ENCODE results near the gene KCNJ12. TPM values are rescaled to one million over a fixed set of nuclear protein-coding genes. Genes with fewer than 3 reads are reported as not detected.
A peak's percentile ranks its signal among the peaks of the same experiment; 100 is the strongest.
"Not testable (repeated sequence)": the region's sequence is repeated elsewhere in the genome, so short reads cannot be mapped to it uniquely, and the experiment has no call there.

The KCNJ12 gene
- total RNA-seq, 2 donors from 2014 or later: not detected

- not testable (repeated sequence) for H3K36me3 Mint-ChIP-seq; H3K4me1 Mint-ChIP-seq (ENCODE audit: low read depth in 2 of 2); H3K9me3 Mint-ChIP-seq; H3K4me3 Mint-ChIP-seq; ATAC-seq; H3K27me3 Mint-ChIP-seq; H3K27ac Mint-ChIP-seq
- DNase-seq (ENCODE audit: low spot score): peak; percentile 31
Measured at GRCh38 chr17:21416471-21416981, 40.4 kb downstream of the KCNJ12 start.

GRCh38 chr17:21417349-21417748 is 41.2 kb downstream of the KCNJ12 start:
- ATAC-seq; H3K4me1 Mint-ChIP-seq (ENCODE audit: low read depth in 2 of 2); H3K9me3 Mint-ChIP-seq; H3K36me3 Mint-ChIP-seq; H3K27ac Mint-ChIP-seq; H3K4me3 Mint-ChIP-seq; H3K27me3 Mint-ChIP-seq: not testable (repeated sequence)
- DNase-seq (ENCODE audit: low spot score): peak; percentile 18

- Mint-ChIP-seq H3K36me3 (no peaks in the 10 kb centered on the region), H3K27me3 (no peaks in the 10 kb centered on the region), H3K27ac (no peak overlapping the region), H3K4me3 (no peak overlapping the region), H3K4me1 (ENCODE audit: low read depth in 2 of 2) (no peaks in the 10 kb centered on the region), H3K9me3 (no peaks in the 10 kb centered on the region)
- ATAC-seq: no peak
- peak; percentile 31 for DNase-seq (ENCODE audit: low spot score)
Measured at GRCh38 chr17:21417921-21418320, 41.8 kb downstream of the KCNJ12 start.

GRCh38 chr17:21418446-21419298 is 42.5 kb downstream of the KCNJ12 start:
- Mint-ChIP-seq H3K9me3 (no peaks in the 10 kb centered on the region), H3K4me3 (no peak overlapping the region), H3K4me1 (ENCODE audit: low read depth in 2 of 2) (no peaks in the 10 kb centered on the region), H3K36me3 (no peaks in the 10 kb centered on the region), H3K27me3 (no peaks in the 10 kb centered on the region), H3K27ac (no peak overlapping the region)
- ATAC-seq (no peak), DNase-seq (ENCODE audit: low spot score) (peak; percentile 46)

- no peak for ATAC-seq
Measured at GRCh38 chr17:21419299-21420239, 43.4 kb downstream of the KCNJ12 start.

GRCh38 chr17:21420503-21421090 is 44.4 kb downstream of the KCNJ12 start:
- not testable (repeated sequence) for H3K27ac Mint-ChIP-seq; ATAC-seq; H3K9me3 Mint-ChIP-seq; H3K4me3 Mint-ChIP-seq; H3K27me3 Mint-ChIP-seq; H3K4me1 Mint-ChIP-seq (ENCODE audit: low read depth in 2 of 2); H3K36me3 Mint-ChIP-seq
- DNase-seq (ENCODE audit: low spot score): peak; percentile 49

More at GRCh38 chr17:21419299-21420239, 43.4 kb downstream of the KCNJ12 start:
- Mint-ChIP-seq H3K27ac (no peak overlapping the region), H3K9me3 (no peaks in the 10 kb centered on the region), H3K36me3 (no peaks in the 10 kb centered on the region), H3K27me3 (no peaks in the 10 kb centered on the region), H3K4me1 (ENCODE audit: low read depth in 2 of 2) (no peaks in the 10 kb centered on the region), H3K4me3 (no peak overlapping the region)
- peak; percentile 54 for DNase-seq (ENCODE audit: low spot score)

GRCh38 chr17:21421421-21422310 is 45.5 kb downstream of the KCNJ12 start:
- H3K27me3 Mint-ChIP-seq: peaks cover 0 to 11% of the 10 kb centered on the region in 2 donors
- H3K4me3 Mint-ChIP-seq; H3K4me1 Mint-ChIP-seq (ENCODE audit: low read depth in 2 of 2); ATAC-seq; H3K36me3 Mint-ChIP-seq; H3K27ac Mint-ChIP-seq; H3K9me3 Mint-ChIP-seq: not testable (repeated sequence)
- DNase-seq (ENCODE audit: low spot score): peak; percentile 59

GRCh38 chr17:21422311-21423189 is 46.4 kb downstream of the KCNJ12 start:
- ATAC-seq; H3K36me3 Mint-ChIP-seq; H3K4me3 Mint-ChIP-seq; H3K4me1 Mint-ChIP-seq (ENCODE audit: low read depth in 2 of 2); H3K9me3 Mint-ChIP-seq; H3K27ac Mint-ChIP-seq: not testable (repeated sequence)
- DNase-seq (ENCODE audit: low spot score): peak; percentile 51
- H3K27me3 Mint-ChIP-seq: peaks cover 0 to 11% of the 10 kb centered on the region in 2 donors

- not testable (repeated sequence) for H3K9me3 Mint-ChIP-seq; ATAC-seq; H3K36me3 Mint-ChIP-seq; H3K4me3 Mint-ChIP-seq; H3K4me1 Mint-ChIP-seq (ENCODE audit: low read depth in 2 of 2); H3K27ac Mint-ChIP-seq
- peaks cover 0 to 11% of the 10 kb centered on the region in 2 donors for H3K27me3 Mint-ChIP-seq
- peak; percentile 61 for DNase-seq (ENCODE audit: low spot score)
Measured at GRCh38 chr17:21423190-21423493, 47.0 kb downstream of the KCNJ12 start.

- H3K4me1 Mint-ChIP-seq (ENCODE audit: low read depth in 2 of 2); ATAC-seq; H3K27ac Mint-ChIP-seq; H3K4me3 Mint-ChIP-seq; H3K9me3 Mint-ChIP-seq; H3K36me3 Mint-ChIP-seq: not testable (repeated sequence)
- H3K27me3 Mint-ChIP-seq: peaks cover 0 to 17% of the 10 kb centered on the region in 2 donors
- peak; percentile 44 for DNase-seq (ENCODE audit: low spot score)
Measured at GRCh38 chr17:21424697-21425096, 48.5 kb downstream of the KCNJ12 start.

GRCh38 chr17:21425321-21425720 is 49.2 kb downstream of the KCNJ12 start:
- Mint-ChIP-seq H3K36me3 (no peaks in the 10 kb centered on the region), H3K27me3 (peaks cover 0 to 17% of the 10 kb centered on the region in 2 donors), H3K27ac (no peak overlapping the region), H3K4me3 (no peak overlapping the region), H3K4me1 (ENCODE audit: low read depth in 2 of 2) (no peaks in the 10 kb centered on the region), H3K9me3 (no peaks in the 10 kb centered on the region)
- ATAC-seq: no peak
- DNase-seq (ENCODE audit: low spot score): peak; percentile 54

GRCh38 chr17:21425736-21426135 is 49.6 kb downstream of the KCNJ12 start:
- Mint-ChIP-seq H3K27me3 (peaks cover 0 to 17% of the 10 kb centered on the region in 2 donors), H3K4me1 (ENCODE audit: low read depth in 2 of 2) (no peaks in the 10 kb centered on the region), H3K36me3 (no peaks in the 10 kb centered on the region), H3K9me3 (no peaks in the 10 kb centered on the region), H3K27ac (no peak overlapping the region), H3K4me3 (no peak overlapping the region)
- no peak for ATAC-seq
- peak; percentile 44 for DNase-seq (ENCODE audit: low spot score)
